ENCODE measurements around the gene WDR83. TPM values are rescaled to one million over a fixed set of nuclear protein-coding genes. Genes with fewer than 3 reads are reported as not detected.
A peak's percentile ranks its signal among the peaks of the same experiment; 100 is the strongest.

Gene WDR83
- polyA plus RNA-seq, 3 donors, result 7.9 to 9.9 (median 8.5) TPM

DNA sequence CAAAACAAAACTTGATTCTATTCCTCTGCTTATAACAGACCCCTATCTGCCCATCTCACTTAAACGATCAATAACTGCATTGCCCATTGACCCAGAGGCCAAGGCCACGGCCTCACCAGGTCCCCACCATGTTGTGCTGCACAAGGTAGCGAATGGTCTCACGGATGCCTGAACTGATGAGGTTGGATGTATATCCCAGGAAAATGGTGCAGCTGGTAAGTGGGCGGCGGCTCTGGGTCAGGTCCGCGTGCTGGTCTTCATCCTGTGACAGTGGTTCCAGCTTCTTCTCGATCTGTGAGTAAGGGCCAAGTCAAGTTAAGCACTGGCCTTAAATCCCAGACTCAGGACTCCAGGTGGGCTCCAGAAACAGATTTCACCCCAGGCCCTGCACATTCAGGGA, 13.4 kb downstream of the WDR83 start:
- TF ChIP-seq, protein P1, sequence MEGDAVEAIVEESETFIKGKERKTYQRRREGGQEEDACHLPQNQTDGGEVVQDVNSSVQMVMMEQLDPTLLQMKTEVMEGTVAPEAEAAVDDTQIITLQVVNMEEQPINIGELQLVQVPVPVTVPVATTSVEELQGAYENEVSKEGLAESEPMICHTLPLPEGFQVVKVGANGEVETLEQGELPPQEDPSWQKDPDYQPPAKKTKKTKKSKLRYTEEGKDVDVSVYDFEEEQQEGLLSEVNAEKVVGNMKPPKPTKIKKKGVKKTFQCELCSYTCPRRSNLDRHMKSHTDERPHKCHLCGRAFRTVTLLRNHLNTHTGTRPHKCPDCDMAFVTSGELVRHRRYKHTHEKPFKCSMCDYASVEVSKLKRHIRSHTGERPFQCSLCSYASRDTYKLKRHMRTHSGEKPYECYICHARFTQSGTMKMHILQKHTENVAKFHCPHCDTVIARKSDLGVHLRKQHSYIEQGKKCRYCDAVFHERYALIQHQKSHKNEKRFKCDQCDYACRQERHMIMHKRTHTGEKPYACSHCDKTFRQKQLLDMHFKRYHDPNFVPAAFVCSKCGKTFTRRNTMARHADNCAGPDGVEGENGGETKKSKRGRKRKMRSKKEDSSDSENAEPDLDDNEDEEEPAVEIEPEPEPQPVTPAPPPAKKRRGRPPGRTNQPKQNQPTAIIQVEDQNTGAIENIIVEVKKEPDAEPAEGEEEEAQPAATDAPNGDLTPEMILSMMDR (IDR thresholded peaks at IDR 0.05), result no peak
- H3K4me1 ChIP-seq (ENCODE audit: control insufficient read depth in 1 of 2, insufficient read depth in 2 of 2, low read length in 2 of 2), result peaks cover 16 to 28% of the 10 kb centered on the region in 2 donors
- peaks cover 42% of the 10 kb centered on the region for H4K20me1 ChIP-seq (ENCODE audit: insufficient read depth, low read length)
- H3K27me3 ChIP-seq (ENCODE audit: control insufficient read depth in 2 of 2, insufficient read depth in 2 of 2, low read length in 2 of 2), result no peaks in the 10 kb centered on the region
- 99% methylated on average over 9 of the region's 9 CpGs for WGBS (ENCODE audit: insufficient coverage)
- H3K4me3 ChIP-seq (replicated peaks in 1 of 3; ENCODE audit: low read depth in 2 of 3, low read length in 3 of 3), result no peak overlapping the region
- peaks cover 16% of the 10 kb centered on the region for H3K79me2 ChIP-seq (ENCODE audit: insufficient read depth, low read length)
- no peaks in the 10 kb centered on the region for H3K9me3 ChIP-seq (replicated peaks in 1 of 2; ENCODE audit: control insufficient read depth in 1 of 2, insufficient read depth in 1 of 2, low read length in 2 of 2)
- intact Hi-C loops (cut with micrococcal nuclease), result loop anchor here in 1 of 2 donors (2.0 to 5.0 kb wide), 2 partner anchors 15 to 57 kb away; partner anchors contain the start of gene GET3
- H3K9ac ChIP-seq (ENCODE audit: insufficient read depth, low read length, poor library complexity, severe bottlenecking), result no peak overlapping the region
- Mint-ChIP-seq H3K36me3 (peaks cover 42 to 51% of the 10 kb centered on the region in 2 donors), H3K27ac (peak overlapping the region in 2 of 7 donors; percentile 50 to 66), H3K4me1 (peaks cover 19% of the 10 kb centered on the region), H3K9me3 (no peaks in the 10 kb centered on the region), H3K27me3 (ENCODE audit: low read depth in 3 of 3) (peaks cover 0 to 6% (median 0%) of the 10 kb centered on the region in 3 donors), H3K4me3 (no peak overlapping the region)
- peak overlapping the region in 1 of 2 donors; percentile 11 for H3K27ac ChIP-seq (ENCODE audit: low read depth in 1 of 2, low read length in 2 of 2)
- H3K4me2 ChIP-seq (replicated peaks; ENCODE audit: extremely low read depth, low read length, poor library complexity, severe bottlenecking), result no peak overlapping the region
- no peak for DNase-seq
- H2AFZ ChIP-seq (ENCODE audit: insufficient read depth, low read depth, low read length, poor library complexity, severe bottlenecking), result no peak overlapping the region
- H3K36me3 ChIP-seq (replicated peaks in 1 of 2; ENCODE audit: control insufficient read depth in 1 of 2, insufficient read depth in 2 of 2, low read length in 2 of 2), result peaks cover 41 to 51% of the 10 kb centered on the region in 2 donors

DNA sequence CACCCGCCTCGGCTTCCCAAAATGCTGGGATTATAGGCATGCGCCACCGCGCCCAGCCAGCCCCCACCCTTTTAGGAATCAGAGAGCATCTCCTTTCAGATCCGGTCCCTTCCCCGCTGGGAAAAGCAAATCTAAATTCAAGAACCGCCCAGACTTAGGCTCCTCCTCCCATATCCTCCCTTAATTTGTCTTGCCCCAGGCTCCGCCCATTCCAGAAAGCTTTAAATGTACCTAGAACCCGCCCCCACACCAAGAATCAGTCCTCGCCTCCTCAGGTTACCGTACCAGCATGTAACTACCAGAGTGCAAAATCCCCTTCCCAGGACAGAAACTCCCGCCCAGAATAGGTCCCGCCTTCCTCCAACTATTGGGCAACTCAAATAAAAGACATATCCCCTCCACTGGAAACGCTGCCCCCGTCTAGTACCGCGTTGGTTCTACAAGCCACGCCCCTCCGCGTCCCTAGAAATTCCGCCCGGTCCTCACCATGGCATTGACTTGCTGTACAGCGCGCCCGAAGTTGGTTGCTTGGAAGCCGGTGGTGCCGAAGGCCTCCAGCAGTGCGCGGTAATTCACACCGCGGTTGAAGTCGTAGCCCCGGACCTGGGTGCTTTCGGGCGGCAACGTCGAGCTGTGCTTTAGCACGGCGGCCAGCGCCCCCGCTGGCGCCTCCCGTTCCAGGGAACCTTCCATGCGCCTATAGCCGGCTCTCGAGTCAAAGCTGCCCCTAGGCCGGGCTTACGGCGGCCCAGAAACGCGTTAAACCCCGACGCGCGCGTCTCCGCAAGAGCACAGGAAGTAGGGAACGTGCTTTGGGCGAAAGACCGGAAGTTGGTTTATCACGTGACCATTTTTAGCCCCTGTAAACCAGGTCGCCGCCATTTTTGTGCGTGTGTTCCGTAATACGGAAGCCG, 14.7 kb downstream of the WDR83 start, which contains the start of gene DHPS:
TSS of gene DHPS (minus strand) at position 807 of the 914 bp plus-strand sequence. CDS start at position 693, 114 bp downstream.
- peak within 1 kb of the TSS; percentile 70 to 88 (median 70) for H3K4me3 ChIP-seq (replicated peaks in 1 of 3; ENCODE audit: low read depth in 2 of 3, low read length in 3 of 3)
- TF ChIP-seq, protein P1 (IDR thresholded peaks at IDR 0.05), result no peak
- H3K9ac ChIP-seq (ENCODE audit: insufficient read depth, low read length, poor library complexity, severe bottlenecking), result peak within 1 kb of the TSS; percentile 79
- Mint-ChIP-seq H3K36me3 (peaks cover 31 to 38% of the 10 kb centered on the region in 2 donors), H3K4me3 (peak within 1 kb of the TSS; percentile 96 to 98), H3K27me3 (ENCODE audit: low read depth in 3 of 3) (peaks cover 0 to 6% (median 0%) of the 10 kb centered on the region in 3 donors), H3K27ac (peak within 1 kb of the TSS; percentile 93 to 99 (median 97)), H3K4me1 (peaks cover 19% of the 10 kb centered on the region), H3K9me3 (no peaks in the 10 kb centered on the region)
- peak within 1 kb of the TSS; percentile 90 for H3K4me2 ChIP-seq (replicated peaks; ENCODE audit: extremely low read depth, low read length, poor library complexity, severe bottlenecking)
- no peaks in the 10 kb centered on the region for H3K27me3 ChIP-seq (ENCODE audit: control insufficient read depth in 2 of 2, insufficient read depth in 2 of 2, low read length in 2 of 2)
- peaks cover 28 to 38% of the 10 kb centered on the region in 2 donors for H3K36me3 ChIP-seq (replicated peaks in 1 of 2; ENCODE audit: control insufficient read depth in 1 of 2, insufficient read depth in 2 of 2, low read length in 2 of 2)
- H3K79me2 ChIP-seq (ENCODE audit: insufficient read depth, low read length), result peaks cover 16% of the 10 kb centered on the region
- under 1% methylated on average over 61 of the region's 68 CpGs for WGBS (ENCODE audit: insufficient coverage)
- intact Hi-C loops (cut with micrococcal nuclease), result loop anchor here in 1 of 2 donors (2.0 to 5.0 kb wide), 2 partner anchors 17 to 56 kb away; partner anchors contain the start of gene GET3
- H2AFZ ChIP-seq (ENCODE audit: insufficient read depth, low read depth, low read length, poor library complexity, severe bottlenecking), result peak within 1 kb of the TSS; percentile 94
- peak; percentile 97 to 99 (median 98) for DNase-seq
- no peaks in the 10 kb centered on the region for H3K9me3 ChIP-seq (replicated peaks in 1 of 2; ENCODE audit: control insufficient read depth in 1 of 2, insufficient read depth in 1 of 2, low read length in 2 of 2)
- H4K20me1 ChIP-seq (ENCODE audit: insufficient read depth, low read length), result peaks cover 29% of the 10 kb centered on the region
- H3K27ac ChIP-seq (ENCODE audit: low read depth in 1 of 2, low read length in 2 of 2), result peak within 1 kb of the TSS; percentile 93 to 94
- peaks cover 16 to 25% of the 10 kb centered on the region in 2 donors for H3K4me1 ChIP-seq (ENCODE audit: control insufficient read depth in 1 of 2, insufficient read depth in 2 of 2, low read length in 2 of 2)
